GM10248 (cell line): ENCODE data around the gene UHRF2.

Source experiments
- CTCF ChIA-PET: fragments of 300-600 bp; sonication (Branson Sonifier 250); formaldehyde crosslinking; extraction: SDS; loops from one replicate; lab custom pipeline; 2021; ENCODE audit warnings: antibody characterized with exemption; lab: Yijun Ruan, JAX
- POLR2A ChIA-PET: fragments of 350-650 bp; sonication (Branson Sonifier 250); formaldehyde crosslinking; extraction: SDS; loops from one replicate; lab custom pipeline; 2020; ENCODE audit warnings: antibody characterized with exemption; lab: Yijun Ruan, JAX
- DNase-seq: peaks from one replicate; pipeline ENCODE4 v3.0.0; 2012; ENCODE audit errors: extremely low spot score
- TF ChIP-seq, protein P1 (sequence below): IDR thresholded peaks from 2 replicates; pipeline ENCODE4 v1.5.1; 2012; ENCODE audit warnings: mild to moderate bottlenecking, low read depth; ENCODE audit errors: extremely low read depth, missing control alignments, control extremely low read depth

Gene UHRF2

DNA sequence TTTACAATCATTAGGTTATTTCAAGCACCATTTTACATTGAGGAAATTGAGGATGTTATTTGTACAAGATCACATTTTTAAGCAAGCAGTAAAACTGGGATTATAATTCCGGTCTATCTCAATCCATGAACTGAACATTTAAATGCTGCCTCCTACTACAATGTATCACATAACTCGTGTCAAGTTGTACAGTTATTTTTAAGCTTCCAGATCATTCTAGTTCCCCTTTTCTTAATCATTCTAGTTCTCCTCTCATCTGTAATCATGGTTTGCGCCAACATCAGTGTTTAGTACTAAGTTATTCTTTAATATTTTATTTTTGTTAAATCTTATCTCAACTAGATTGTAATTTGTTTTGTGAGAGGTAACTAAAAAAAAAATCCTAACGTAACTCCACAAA is 2.4 kb upstream of the UHRF2 start:
- no peak for DNase-seq
- TF ChIP-seq, protein P1, sequence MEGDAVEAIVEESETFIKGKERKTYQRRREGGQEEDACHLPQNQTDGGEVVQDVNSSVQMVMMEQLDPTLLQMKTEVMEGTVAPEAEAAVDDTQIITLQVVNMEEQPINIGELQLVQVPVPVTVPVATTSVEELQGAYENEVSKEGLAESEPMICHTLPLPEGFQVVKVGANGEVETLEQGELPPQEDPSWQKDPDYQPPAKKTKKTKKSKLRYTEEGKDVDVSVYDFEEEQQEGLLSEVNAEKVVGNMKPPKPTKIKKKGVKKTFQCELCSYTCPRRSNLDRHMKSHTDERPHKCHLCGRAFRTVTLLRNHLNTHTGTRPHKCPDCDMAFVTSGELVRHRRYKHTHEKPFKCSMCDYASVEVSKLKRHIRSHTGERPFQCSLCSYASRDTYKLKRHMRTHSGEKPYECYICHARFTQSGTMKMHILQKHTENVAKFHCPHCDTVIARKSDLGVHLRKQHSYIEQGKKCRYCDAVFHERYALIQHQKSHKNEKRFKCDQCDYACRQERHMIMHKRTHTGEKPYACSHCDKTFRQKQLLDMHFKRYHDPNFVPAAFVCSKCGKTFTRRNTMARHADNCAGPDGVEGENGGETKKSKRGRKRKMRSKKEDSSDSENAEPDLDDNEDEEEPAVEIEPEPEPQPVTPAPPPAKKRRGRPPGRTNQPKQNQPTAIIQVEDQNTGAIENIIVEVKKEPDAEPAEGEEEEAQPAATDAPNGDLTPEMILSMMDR, result no peak
- CTCF ChIA-PET, result interaction anchor here (1.4 kb wide), 1 partner anchor 56 kb away, joined by 4 read pairs; no protein-coding TSS in a partner anchor
- POLR2A ChIA-PET, result no interaction called here

DNA sequence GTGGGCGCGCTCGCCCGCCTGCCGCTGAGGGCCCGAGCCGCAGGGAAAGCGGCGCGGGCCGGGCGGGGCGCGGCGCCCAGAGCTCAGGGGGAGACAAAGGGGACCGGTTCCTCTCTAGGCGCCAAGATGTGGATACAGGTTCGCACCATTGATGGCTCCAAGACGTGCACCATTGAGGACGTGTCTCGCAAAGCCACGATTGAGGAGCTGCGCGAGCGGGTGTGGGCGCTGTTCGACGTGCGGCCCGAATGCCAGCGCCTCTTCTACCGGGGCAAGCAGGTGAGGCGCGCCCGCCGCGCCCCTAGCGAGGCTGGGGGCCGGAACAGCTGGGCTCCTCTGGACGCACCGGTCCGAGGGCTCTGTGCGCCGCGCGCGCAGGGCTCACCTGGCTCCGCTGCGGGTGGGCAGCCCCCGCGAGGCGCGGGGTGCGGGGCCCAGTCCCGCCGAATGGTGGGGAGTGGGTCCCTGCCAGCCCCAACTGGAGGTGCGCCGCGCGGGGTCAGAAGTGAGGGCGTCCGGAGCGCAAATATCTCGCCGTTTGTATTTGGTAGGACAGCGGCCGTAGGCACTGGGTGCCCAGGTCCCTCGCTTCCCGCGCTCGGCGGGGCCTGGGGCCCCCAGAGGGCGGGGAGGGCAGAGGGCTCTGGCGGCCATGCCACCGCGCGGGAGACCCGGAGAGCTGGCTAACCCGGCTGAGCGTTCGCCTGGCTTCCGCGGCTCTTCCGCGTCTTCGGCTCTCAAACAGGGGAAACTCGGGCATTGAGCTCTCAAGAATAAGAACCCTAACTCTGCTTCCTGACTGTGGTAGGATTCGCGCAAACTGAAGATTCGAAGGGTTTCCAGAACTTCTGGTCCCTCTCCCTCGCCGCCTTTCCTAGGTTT is 607 bp downstream of the UHRF2 start:
- TF ChIP-seq, protein P1, result no peak
- POLR2A ChIA-PET, result interaction anchor here (0.7 to 2.2 kb wide), 9 partner anchors 9 to 337 kb away, joined by 3 to 8 read pairs (median 4); no protein-coding TSS in a partner anchor
- no peak for DNase-seq

DNA sequence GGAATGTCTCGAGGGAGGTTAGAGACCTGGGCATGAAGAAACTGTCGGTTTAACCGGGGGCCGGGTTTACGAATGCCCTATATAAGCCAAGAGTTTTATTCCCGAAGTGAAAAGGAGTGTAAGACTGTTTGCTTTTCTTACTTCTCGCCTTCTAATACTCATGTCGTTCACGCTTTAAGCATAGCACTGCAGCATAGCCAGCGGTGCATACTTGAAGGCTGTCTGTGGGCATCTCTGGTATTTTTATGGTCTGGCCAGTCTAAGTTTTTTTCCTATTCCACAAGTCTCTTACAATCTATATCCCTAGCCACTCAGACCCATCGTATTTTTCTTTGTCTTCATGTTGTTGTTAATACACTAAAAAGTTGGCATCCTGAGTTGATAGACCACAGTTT is 1.2 kb downstream of the UHRF2 start:
- POLR2A ChIA-PET, result interaction anchor here (0.9 to 2.2 kb wide), 4 partner anchors 12 to 336 kb away, joined by 3 to 8 read pairs (median 6); no protein-coding TSS in a partner anchor
- TF ChIP-seq, protein P1, result no peak
- CTCF ChIA-PET, result interaction anchor here (0.8 to 3.5 kb wide), 6 partner anchors 12 to 360 kb away, joined by 3 to 18 read pairs (median 4); no protein-coding TSS in a partner anchor
- no peak for DNase-seq

More for the DNA sequence above, 607 bp downstream of the UHRF2 start:
- CTCF ChIA-PET, result interaction anchor here (0.8 to 3.5 kb wide), 9 partner anchors 13 to 359 kb away, joined by 3 to 18 read pairs (median 3); no protein-coding TSS in a partner anchor

DNA sequence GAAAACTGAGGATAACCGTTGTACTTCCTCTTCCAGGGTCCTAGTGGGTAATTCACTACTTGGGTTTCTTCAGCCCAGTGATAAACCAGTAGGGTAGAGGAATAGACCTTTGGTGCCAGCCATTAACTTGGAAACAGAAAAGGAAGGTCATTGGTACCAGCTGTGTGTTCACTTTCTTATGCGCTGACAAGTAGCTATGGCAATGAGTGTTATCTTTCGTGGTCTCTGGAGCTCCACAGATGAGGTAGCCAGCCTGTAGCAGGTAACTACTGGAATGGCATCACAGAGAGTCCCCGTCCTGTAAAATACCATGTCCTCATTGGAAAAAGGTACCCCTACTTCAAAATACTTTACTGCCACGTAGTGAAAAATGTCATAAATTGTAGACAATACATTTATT is 2.3 kb downstream of the UHRF2 start:
- POLR2A ChIA-PET, result interaction anchor here (0.6 to 2.2 kb wide), 4 partner anchors 13 to 267 kb away, joined by 3 to 8 read pairs (median 5); partner anchors contain the start of gene GLDC
- TF ChIP-seq, protein P1, result no peak
- CTCF ChIA-PET, result interaction anchor here (0.8 to 3.5 kb wide), 8 partner anchors 8 to 78 kb away, joined by 3 to 18 read pairs (median 3); no protein-coding TSS in a partner anchor
- DNase-seq, result no peak

DNA sequence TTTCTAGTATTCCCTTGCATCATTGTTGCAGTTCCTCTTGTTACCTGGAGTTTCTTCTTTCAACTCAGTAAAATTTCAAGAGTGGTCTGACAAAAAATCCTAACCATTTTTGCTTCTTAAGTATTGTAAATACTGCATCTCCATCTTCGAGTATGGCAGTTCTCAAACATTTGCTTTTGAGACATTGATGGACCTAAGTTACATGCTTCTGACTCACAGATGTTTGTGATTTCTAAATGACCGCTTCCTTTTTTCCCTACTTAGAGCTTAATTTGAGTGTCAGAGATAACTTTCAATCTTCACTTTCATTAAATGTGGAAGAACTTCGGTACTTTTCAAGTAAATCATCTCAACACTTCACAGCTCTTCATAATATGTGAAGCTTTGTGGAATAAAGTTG is 4.2 kb downstream of the UHRF2 start:
- CTCF ChIA-PET, result interaction anchor here (1.3 kb wide), 1 partner anchor 12 kb away, joined by 4 read pairs; no protein-coding TSS in a partner anchor
- POLR2A ChIA-PET, result interaction anchor here (1.1 kb wide), 1 partner anchor 12 kb away, joined by 3 read pairs; no protein-coding TSS in a partner anchor
- TF ChIP-seq, protein P1, result no peak
- peak; percentile 31 for DNase-seq

DNA sequence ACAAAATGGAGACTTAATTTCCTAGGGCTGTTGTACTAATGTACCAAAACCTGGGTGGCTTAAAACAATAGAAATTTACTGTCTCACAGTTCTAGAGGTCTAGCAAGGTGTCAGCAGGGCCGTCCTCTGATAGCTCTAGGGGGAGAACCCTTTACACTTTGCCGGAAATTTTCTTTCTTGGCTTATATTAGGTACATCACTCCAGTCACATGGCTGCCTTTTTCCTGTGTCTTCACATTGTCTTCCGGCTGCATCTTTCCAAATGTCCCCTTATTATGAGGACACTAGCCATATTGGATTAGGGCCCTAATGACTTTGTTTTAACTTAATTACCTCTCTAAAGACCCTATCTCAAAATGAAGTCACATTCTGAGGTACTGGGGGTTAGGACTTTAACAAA is 5.8 kb downstream of the UHRF2 start:
- CTCF ChIA-PET, result interaction anchor here (0.6 to 1.1 kb wide), 2 partner anchors 65 to 166 kb away, joined by 3 read pairs; no protein-coding TSS in a partner anchor
- POLR2A ChIA-PET, result no interaction called here

More for the DNA sequence above, 5.8 kb downstream of the UHRF2 start:
- no peak for DNase-seq
- TF ChIP-seq, protein P1, result no peak
